ENCODE results near the gene MPRIP.
"Not testable (repeated sequence)": the region's sequence is repeated elsewhere in the genome, so short reads cannot be mapped to it uniquely, and the experiment has no call there.

GRCh38 chr17:17195466-17195865, 153.2 kb downstream of the MPRIP start:
- not testable (repeated sequence) for TF ChIP-seq ZNF565 (CRISPR knock-in tag; conservative IDR thresholded peaks at IDR 0.05; ENCODE audit: low read depth); ISL1 (CRISPR knock-in tag; IDR thresholded peaks at IDR 0.05); ZNF70 (CRISPR knock-in tag; IDR thresholded peaks at IDR 0.05); PATZ1 (CRISPR knock-in tag; IDR thresholded peaks at IDR 0.05; ENCODE audit: borderline replicate concordance)

Data from SK-N-SH treated with all-trans-retinoic acid at 6 μM for 48 hours (cell line).